HEK293T (cell line): Measurements from ENCODE around the gene MED16.

Experiments used
- CTCF ChIA-PET: fragments of 350-600 bp; formaldehyde crosslinking; extraction: SDS; loops from one replicate; lab custom pipeline; 2021; ENCODE audit warnings: antibody characterized with exemption, inconsistent platforms; lab: Yijun Ruan, JAX
- POLR2A ChIA-PET: fragments of 350-600 bp; formaldehyde crosslinking; extraction: SDS; loops from one replicate; lab custom pipeline; 2020; ENCODE audit warnings: antibody characterized with exemption, inconsistent platforms; lab: Yijun Ruan, JAX
- DNase-seq: peaks from one replicate; pipeline ENCODE4 v3.0.0; 2012; ENCODE audit warnings: mixed read lengths; ENCODE audit errors: extremely low spot score
- ARNT ChIP-seq: fragments of 450-650 bp; IDR thresholded peaks from 2 replicates; pipeline ENCODE4 v1.6.1; 2017; ENCODE audit warnings: mild to moderate bottlenecking
- BHLHE40 ChIP-seq: fragments of 450-650 bp; IDR thresholded peaks from 2 replicates; pipeline ENCODE4 v1.6.1; 2016; ENCODE audit warnings: mild to moderate bottlenecking, moderate library complexity, borderline replicate concordance
- CTBP1 ChIP-seq: fragments of 450-650 bp; IDR thresholded peaks from 2 replicates; pipeline ENCODE4 v1.6.1; 2016; ENCODE audit warnings: borderline replicate concordance
- ELF4 ChIP-seq: fragments of 450-650 bp; IDR thresholded peaks from 2 replicates; pipeline ENCODE4 v1.6.1; 2017; ENCODE audit warnings: antibody characterized with exemption
- FOXA1 ChIP-seq: fragments of 450-650 bp; IDR thresholded peaks from 2 replicates; pipeline ENCODE4 v1.6.1; 2016; ENCODE audit warnings: mild to moderate bottlenecking
- FOXK2 ChIP-seq: fragments of 450-650 bp; IDR thresholded peaks from 2 replicates; pipeline ENCODE4 v1.6.1; 2016; ENCODE audit warnings: mild to moderate bottlenecking
- FOXM1 ChIP-seq: fragments of 450-650 bp; IDR thresholded peaks from 2 replicates; pipeline ENCODE4 v1.6.1; 2017; ENCODE audit warnings: mild to moderate bottlenecking, borderline replicate concordance
- HDGF ChIP-seq: fragments of 450-650 bp; IDR thresholded peaks from 2 replicates; pipeline ENCODE4 v1.6.1; 2017; ENCODE audit warnings: antibody characterized with exemption, borderline replicate concordance
- L3MBTL2 ChIP-seq: fragments of 450-650 bp; conservative IDR thresholded peaks from 2 replicates; pipeline ENCODE4 v1.6.1; 2016; ENCODE audit warnings: mild to moderate bottlenecking
- LEF1 ChIP-seq: fragments of 450-650 bp; IDR thresholded peaks from 2 replicates; pipeline ENCODE4 v1.6.1; 2017; ENCODE audit warnings: mild to moderate bottlenecking, borderline replicate concordance
- NFRKB ChIP-seq: fragments of 450-650 bp; IDR thresholded peaks from 2 replicates; pipeline ENCODE4 v1.6.1; 2016; ENCODE audit warnings: mild to moderate bottlenecking, moderate library complexity
- PKNOX1 ChIP-seq: fragments of 450-650 bp; IDR thresholded peaks from 2 replicates; pipeline ENCODE4 v1.6.1; 2016
- SP1 ChIP-seq: fragments of 450-650 bp; IDR thresholded peaks from 2 replicates; pipeline ENCODE4 v1.6.1; 2017
- SUZ12 ChIP-seq: fragments of 450-650 bp; IDR thresholded peaks from 2 replicates; pipeline ENCODE4 v1.6.1; 2016; ENCODE audit warnings: mild to moderate bottlenecking
- TARDBP ChIP-seq: fragments of 450-650 bp; IDR thresholded peaks from 2 replicates; pipeline ENCODE4 v1.6.1; 2016
- ZNF384 ChIP-seq: fragments of 450-650 bp; IDR thresholded peaks from 2 replicates; pipeline ENCODE4 v1.6.1; 2016

Gene MED16

GRCh38 chr19:892894-893689, at the start of gene MED16, which contains the start of gene RNU6-9:
TSS of gene MED16 (minus strand) at chr19:893187. CDS start at chr19:891131, 2,056 bp downstream.
TSS of gene RNU6-9 (plus strand) at chr19:893484.
- CTCF ChIA-PET, result interaction anchor here (0.6 to 1.3 kb wide), 3 partner anchors 9 to 123 kb away, joined by 3 to 4 read pairs (median 3); no protein-coding TSS in a partner anchor
- POLR2A ChIA-PET, result interaction anchor here (0.7 to 1.7 kb wide), 3 partner anchors 10 to 14 kb away, joined by 3 to 4 read pairs (median 4); no protein-coding TSS in a partner anchor
- peak; percentile 33; the same call in 1 of the 2 replicates for TF ChIP-seq TARDBP
- no peak; the same call in 1 of the 2 replicates for TF ChIP-seq ZNF384
- peak; percentile 99 for DNase-seq

GRCh38 chr19:942133-942645, 49.2 kb upstream of the MED16 start:
- CTCF ChIA-PET, result no interaction called here
- TF ChIP-seq ARNT (no peak), ZNF384 (no peak), FOXM1 (no peak), ELF4 (no peak), CTBP1 (no peak), PKNOX1 (no peak), L3MBTL2 (no peak)
- POLR2A ChIA-PET, result no interaction called here
- no peak for DNase-seq

GRCh38 chr19:941292-942132, 48.5 kb upstream of the MED16 start:
- ChIA-PET CTCF (no interaction called here), POLR2A (no interaction called here)
- TF ChIP-seq SUZ12 (no peak), FOXK2 (no peak), ARNT (no peak), LEF1 (no peak), TARDBP (no peak), ZNF384 (no peak), FOXA1 (no peak), FOXM1 (no peak), BHLHE40 (no peak), NFRKB (no peak), L3MBTL2 (no peak), SP1 (no peak)
- DNase-seq, result no peak

- POLR2A ChIA-PET, result no interaction called here
- DNase-seq, result no peak
- TF ChIP-seq FOXM1, result no peak
- no peak for TF ChIP-seq FOXK2
- no peak for TF ChIP-seq BHLHE40
- TF ChIP-seq ZNF384, result no peak
- TF ChIP-seq L3MBTL2, result no peak
- TF ChIP-seq PKNOX1, result no peak
- TF ChIP-seq TARDBP, result no peak
- no peak for TF ChIP-seq FOXA1
- no peak for TF ChIP-seq ARNT
- no peak for TF ChIP-seq SUZ12
- no peak for TF ChIP-seq NFRKB
- TF ChIP-seq LEF1, result no peak
- no peak for TF ChIP-seq ELF4
- TF ChIP-seq CTBP1, result no peak
- no peak for TF ChIP-seq HDGF
- CTCF ChIA-PET, result no interaction called here
Measured at GRCh38 chr19:940591-941291, 47.8 kb upstream of the MED16 start.

- POLR2A ChIA-PET, result no interaction called here
- DNase-seq, result no peak
- TF ChIP-seq FOXK2 (no peak), PKNOX1 (no peak), FOXA1 (no peak), CTBP1 (no peak), FOXM1 (no peak), LEF1 (no peak), BHLHE40 (no peak), L3MBTL2 (no peak), ZNF384 (no peak), ELF4 (no peak), HDGF (no peak), ARNT (no peak), NFRKB (no peak), TARDBP (no peak), SUZ12 (no peak)
- CTCF ChIA-PET, result no interaction called here
Measured at GRCh38 chr19:939922-940321, 46.9 kb upstream of the MED16 start.
